CD4-positive, alpha-beta T cell (primary cell): ENCODE measurements around the gene WDR46. TPM values are rescaled to one million over a fixed set of nuclear protein-coding genes. Genes with fewer than 3 reads are reported as not detected.
A peak's percentile ranks its signal among the peaks of the same experiment; 100 is the strongest.

Source experiments
- ATAC-seq: fragments of 200-7000 bp; cut with Tn5 transposase; one replicate; pipeline ENCODE4 v1.10.0; 2022; ENCODE audit warnings: mild to moderate bottlenecking; ENCODE audit not compliant: poor library complexity
- CTCF ChIA-PET: fragments of 350-600 bp; sonication (Branson Sonifier 250); formaldehyde crosslinking; loops from one replicate; lab custom pipeline; 2021; ENCODE audit warnings: antibody characterized with exemption, inconsistent platforms; lab: Charles Lee
- POLR2A ChIA-PET: fragments of 350-600 bp; sonication (Branson Sonifier 250); formaldehyde crosslinking; loops from one replicate; lab custom pipeline; 2021; ENCODE audit warnings: antibody characterized with exemption, inconsistent platforms; lab: Charles Lee
- DNase-seq, 14 experiments: peaks; one replicate each; pipeline ENCODE4 v3.0.0-alpha.2; 2013 to 2020; ENCODE audit warnings: mixed read lengths in 2 of 14
- H3K27ac ChIP-seq, 2 donors: one replicate each; pipeline versions ENCODE4 v1.5.1 to v1.7.0; 2013; ENCODE audit warnings: low read length in 2 of 2, low read depth in 1 of 2, mild to moderate bottlenecking in 1 of 2
- H3K27me3 ChIP-seq, 2 experiments: 1 replicate in 1 of 2; 2 replicates in 1 of 2; pipeline versions ENCODE4 v1.6.1 to v1.7.0; 2013; ENCODE audit warnings: low read length in 2 of 2, control low read depth in 1 of 2, mild to moderate bottlenecking in 1 of 2, moderate library complexity in 1 of 2; ENCODE audit not compliant: insufficient read depth in 2 of 2, control insufficient read depth in 1 of 2
- H3K36me3 ChIP-seq: one replicate; pipeline ENCODE4 v1.6.1; 2013; ENCODE audit warnings: low read length, control low read depth; ENCODE audit not compliant: insufficient read depth
- H3K4me1 ChIP-seq: one replicate; pipeline ENCODE4 v1.6.1; 2013; ENCODE audit warnings: low read length, control low read depth; ENCODE audit not compliant: insufficient read depth
- H3K4me3 ChIP-seq: one replicate; pipeline ENCODE4 v1.5.1; 2013; ENCODE audit warnings: mild to moderate bottlenecking, low read length, moderate library complexity
- H3K9me3 ChIP-seq, 2 experiments: 1 replicate in 1 of 2; 2 replicates in 1 of 2; pipeline versions ENCODE4 v1.6.1 to v1.7.0; 2013; ENCODE audit warnings: low read length in 2 of 2, mild to moderate bottlenecking in 2 of 2, control low read depth in 1 of 2, moderate library complexity in 1 of 2; ENCODE audit not compliant: control insufficient read depth in 1 of 2, insufficient read depth in 1 of 2
- H3K27ac Mint-ChIP-seq: one replicate; pipeline ENCODE4 v1.8.0; 2020; ENCODE audit warnings: mixed read lengths
- H3K27me3 Mint-ChIP-seq: one replicate; pipeline ENCODE4 v1.8.0; 2021; ENCODE audit warnings: mixed read lengths
- H3K36me3 Mint-ChIP-seq: one replicate; pipeline ENCODE4 v1.8.0; 2021; ENCODE audit warnings: low read depth, mixed read lengths
- H3K4me1 Mint-ChIP-seq: one replicate; pipeline ENCODE4 v1.8.0; 2021; ENCODE audit warnings: low read depth, mixed read lengths
- H3K4me3 Mint-ChIP-seq: one replicate; pipeline ENCODE4 v1.8.0; 2020; ENCODE audit warnings: mild to moderate bottlenecking, mixed read lengths
- H3K9me3 Mint-ChIP-seq: one replicate; pipeline ENCODE4 v1.8.0; 2020; ENCODE audit warnings: mixed read lengths
- intact Hi-C, 2 experiments: fragments of 100-400 bp; cut with DNase I in 1 of 2; cut with micrococcal nuclease in 1 of 2; formaldehyde crosslinking; loops; one replicate each; pipeline versions ENCODE4 v1.15.1 to v1.9.0; 2023 to 2025; cut with DNase I, micrococcal nuclease
- total RNA-seq, 174 experiments: library from RNA in 2 of 174; stranded (reverse) in 2 of 174; gene quantifications; one replicate each; pipeline ENCODE4 v1.2.3 and lab custom pipeline; 2021 to 2026
- TF ChIP-seq, protein P1 (sequence below): fragments of 200-600 bp; IDR thresholded peaks from one replicate; pipeline ENCODE4 v1.8.0; 2022; ENCODE audit warnings: antibody characterized with exemption, mild to moderate bottlenecking

The WDR46 gene
- total RNA-seq, 2 experiments from 2014 or later, result 13.6 to 15.8 TPM

- ChIA-PET POLR2A (interaction anchor here (0.6 to 3.5 kb wide), 27 partner anchors 10 to 1666 kb away, joined by 3 to 155 read pairs (median 4); partner anchors contain the start of genes B3GALT4, BAG6, CUTA and PFDN6), CTCF (interaction anchor here (0.6 to 1.9 kb wide), 8 partner anchors 19 to 108 kb away, joined by 3 to 12 read pairs (median 4); partner anchors contain the start of genes KIFC1, PFDN6, RGL2 and RPS18)
- TF ChIP-seq, protein P1, sequence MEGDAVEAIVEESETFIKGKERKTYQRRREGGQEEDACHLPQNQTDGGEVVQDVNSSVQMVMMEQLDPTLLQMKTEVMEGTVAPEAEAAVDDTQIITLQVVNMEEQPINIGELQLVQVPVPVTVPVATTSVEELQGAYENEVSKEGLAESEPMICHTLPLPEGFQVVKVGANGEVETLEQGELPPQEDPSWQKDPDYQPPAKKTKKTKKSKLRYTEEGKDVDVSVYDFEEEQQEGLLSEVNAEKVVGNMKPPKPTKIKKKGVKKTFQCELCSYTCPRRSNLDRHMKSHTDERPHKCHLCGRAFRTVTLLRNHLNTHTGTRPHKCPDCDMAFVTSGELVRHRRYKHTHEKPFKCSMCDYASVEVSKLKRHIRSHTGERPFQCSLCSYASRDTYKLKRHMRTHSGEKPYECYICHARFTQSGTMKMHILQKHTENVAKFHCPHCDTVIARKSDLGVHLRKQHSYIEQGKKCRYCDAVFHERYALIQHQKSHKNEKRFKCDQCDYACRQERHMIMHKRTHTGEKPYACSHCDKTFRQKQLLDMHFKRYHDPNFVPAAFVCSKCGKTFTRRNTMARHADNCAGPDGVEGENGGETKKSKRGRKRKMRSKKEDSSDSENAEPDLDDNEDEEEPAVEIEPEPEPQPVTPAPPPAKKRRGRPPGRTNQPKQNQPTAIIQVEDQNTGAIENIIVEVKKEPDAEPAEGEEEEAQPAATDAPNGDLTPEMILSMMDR, result no peak
- Mint-ChIP-seq H3K4me1 (peaks cover 95% of the 10 kb centered on the region), H3K36me3 (peaks cover 83% of the 10 kb centered on the region), H3K27me3 (no peaks in the 10 kb centered on the region), H3K9me3 (no peaks in the 10 kb centered on the region), H3K27ac (peak within 1 kb of the TSS; percentile 94), H3K4me3 (peak within 1 kb of the TSS; percentile 100)
- peak within 1 kb of the TSS; percentile 67 for H3K4me3 ChIP-seq
- H3K4me1 ChIP-seq, result peaks cover 75% of the 10 kb centered on the region
- peak; percentile 90 to 98 (median 95) for DNase-seq
- H3K36me3 ChIP-seq, result peaks cover 37% of the 10 kb centered on the region
- no peaks in the 10 kb centered on the region for H3K27me3 ChIP-seq
- peak within 1 kb of the TSS; percentile 81 to 86 for H3K27ac ChIP-seq
- ATAC-seq, result peak; percentile 64
- no peaks in the 10 kb centered on the region for H3K9me3 ChIP-seq
- intact Hi-C loops, result loop anchor here (1.0 kb wide), 4 partner anchors 19 to 109 kb away; partner anchors contain the start of gene KIFC1 (in 1 of the 2)
Measured at GRCh38 chr6:33317669-33318425, 28.8 kb upstream of the WDR46 start, which contains the start of gene ZBTB22. ZBTB22 (minus strand) TSS chr6:33317744; CDS start chr6:33316916, 828 bp downstream.

- CTCF ChIA-PET, result interaction anchor here (0.6 to 1.6 kb wide), 6 partner anchors 10 to 108 kb away, joined by 3 to 10 read pairs (median 4); partner anchors contain the start of genes PFDN6, RGL2 and WDR46
- ATAC-seq (no peak), DNase-seq (no peak)
- Histone ChIP-seq H3K4me1 (peaks cover 78% of the 10 kb centered on the region), H3K4me3 (peak overlapping the region; percentile 67), H3K36me3 (peaks cover 39% of the 10 kb centered on the region), H3K27me3 (no peaks in the 10 kb centered on the region), H3K27ac (peak overlapping the region; percentile 23 to 86), H3K9me3 (no peaks in the 10 kb centered on the region)
- H3K27ac Mint-ChIP-seq, result peak overlapping the region; percentile 94
- H3K9me3 Mint-ChIP-seq, result no peaks in the 10 kb centered on the region
- intact Hi-C loops, result loop anchor here in 1 of 2 experiments (1.0 kb wide), 3 partner anchors 18 to 110 kb away; partner anchors contain the start of gene KIFC1
- no peaks in the 10 kb centered on the region for H3K27me3 Mint-ChIP-seq
- peak overlapping the region; percentile 85 for H3K4me3 Mint-ChIP-seq
- POLR2A ChIA-PET, result interaction anchor here (0.7 to 3.5 kb wide), 24 partner anchors 9 to 1665 kb away, joined by 3 to 155 read pairs (median 6); partner anchors contain the start of genes B3GALT4, BAG6, CUTA and PFDN6
- TF ChIP-seq, protein P1, result no peak
- H3K4me1 Mint-ChIP-seq, result peaks cover 95% of the 10 kb centered on the region
- H3K36me3 Mint-ChIP-seq, result peaks cover 83% of the 10 kb centered on the region
Measured at GRCh38 chr6:33317419-33317668, 28.3 kb upstream of the WDR46 start.

DNA sequence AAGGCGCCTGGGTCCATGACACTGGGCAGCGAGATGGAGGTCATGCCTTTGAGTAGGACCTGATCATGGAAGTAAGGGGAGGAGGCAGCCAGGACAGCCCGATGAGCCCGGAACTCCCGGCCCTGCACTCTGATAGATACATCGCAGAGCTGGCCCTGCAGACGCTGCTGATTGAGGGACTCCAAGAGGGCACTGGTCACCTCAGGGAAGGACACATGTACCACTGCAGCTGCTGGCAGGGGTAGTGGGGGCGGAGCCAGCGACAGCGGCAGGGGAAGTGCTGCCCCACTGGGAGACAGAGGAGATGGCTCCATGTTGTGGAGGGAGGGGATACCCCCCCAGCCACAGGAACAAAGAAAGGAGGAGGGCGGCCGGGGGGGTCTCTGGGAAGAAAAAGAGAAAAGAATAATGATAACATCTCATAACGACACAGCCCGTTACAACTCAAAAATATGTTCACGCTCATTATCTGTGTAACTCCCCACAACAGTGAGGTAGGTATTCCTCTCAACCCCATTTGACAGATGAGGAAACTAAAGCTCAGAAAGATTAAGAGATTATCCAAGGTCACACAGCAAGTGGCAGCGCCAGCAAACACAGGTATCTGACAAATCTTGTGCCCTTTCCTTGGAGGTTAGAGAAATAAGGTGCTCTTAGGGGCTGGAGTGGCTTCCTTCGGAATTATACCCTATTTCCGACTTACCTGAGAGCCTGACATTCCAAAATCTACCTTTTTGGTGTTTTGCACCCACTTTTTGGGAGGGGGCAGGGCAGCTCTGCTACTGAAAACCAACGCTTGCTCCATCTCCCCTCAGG lies 27.8 kb upstream of the WDR46 start:
- CTCF ChIA-PET, result interaction anchor here (0.9 to 1.6 kb wide), 3 partner anchors 10 to 39 kb away, joined by 3 to 7 read pairs (median 3); no protein-coding TSS in a partner anchor
- Histone ChIP-seq H3K27me3 (no peaks in the 10 kb centered on the region), H3K4me3 (peak overlapping the region; percentile 67), H3K36me3 (peaks cover 44% of the 10 kb centered on the region), H3K27ac (peak overlapping the region; percentile 23 to 46), H3K9me3 (no peaks in the 10 kb centered on the region), H3K4me1 (peaks cover 80% of the 10 kb centered on the region)
- Mint-ChIP-seq H3K36me3 (peaks cover 83% of the 10 kb centered on the region), H3K4me3 (peak overlapping the region; percentile 85), H3K4me1 (peaks cover 95% of the 10 kb centered on the region), H3K9me3 (no peaks in the 10 kb centered on the region), H3K27ac (peak overlapping the region; percentile 94), H3K27me3 (no peaks in the 10 kb centered on the region)
- ATAC-seq, result no peak
- DNase-seq, result peak in 1 of 14 experiments; percentile 56
- POLR2A ChIA-PET, result interaction anchor here (0.7 to 3.5 kb wide), 16 partner anchors 16 to 345 kb away, joined by 3 to 155 read pairs (median 12); partner anchors contain the start of genes CUTA, PFDN6, PHF1 and RGL2
- TF ChIP-seq, protein P1, result no peak
- intact Hi-C loops, result loop anchor here in 1 of 2 experiments (1.0 kb wide), 3 partner anchors 18 to 110 kb away; partner anchors contain the start of gene KIFC1
